ENCODE results near the gene KRT27.
A peak's percentile ranks its signal among the peaks of the same experiment; 100 is the strongest.
"Not testable (repeated sequence)": the region's sequence is repeated elsewhere in the genome, so short reads cannot be mapped to it uniquely, and the experiment has no call there.

KRT27 gene

GRCh38 chr17:40782450-40782849 lies at the start of gene KRT27:
TSS of gene KRT27 (minus strand) at chr17:40782550. CDS start at chr17:40782493, 57 bp downstream.
- no peak for DNase-seq (ENCODE audit: low read depth in 2 of 2)

- no peak for DNase-seq (ENCODE audit: low read depth in 2 of 2)
Measured at GRCh38 chr17:40830085-40830776, 47.9 kb upstream of the KRT27 start.

- DNase-seq (ENCODE audit: low read depth in 2 of 2), result no peak
Measured at GRCh38 chr17:40828454-40829044, 46.2 kb upstream of the KRT27 start.

- DNase-seq (ENCODE audit: low read depth in 2 of 2), result no peak
Measured at GRCh38 chr17:40827746-40828453, 45.5 kb upstream of the KRT27 start.

- no peak for DNase-seq (ENCODE audit: low read depth in 2 of 2)
Measured at GRCh38 chr17:40825599-40825998, 43.2 kb upstream of the KRT27 start.

- DNase-seq (ENCODE audit: low read depth in 2 of 2), result no peak
Measured at GRCh38 chr17:40824015-40824832, 41.9 kb upstream of the KRT27 start.

GRCh38 chr17:40822132-40822812 lies 39.9 kb upstream of the KRT27 start, which contains the start of gene KRT10:
TSS of gene KRT10 (minus strand) at chr17:40822614. CDS start at chr17:40822585, 29 bp downstream.
- DNase-seq (ENCODE audit: low read depth in 2 of 2), result no peak

GRCh38 chr17:40821536-40821935 lies 39.2 kb upstream of the KRT27 start:
- DNase-seq (ENCODE audit: low read depth in 2 of 2), result no peak

GRCh38 chr17:40820228-40820838 lies 38.0 kb upstream of the KRT27 start:
- no peak for DNase-seq (ENCODE audit: low read depth in 2 of 2)

- no peak for DNase-seq (ENCODE audit: low read depth in 2 of 2)
Measured at GRCh38 chr17:40819528-40820125, 37.3 kb upstream of the KRT27 start.

- DNase-seq (ENCODE audit: low read depth in 2 of 2), result peak; percentile 73 to 77
Measured at GRCh38 chr17:40818733-40819527, 36.6 kb upstream of the KRT27 start.

GRCh38 chr17:40818343-40818732 lies 36.0 kb upstream of the KRT27 start:
- DNase-seq (ENCODE audit: low read depth in 2 of 2), result no peak

GRCh38 chr17:40817103-40817682 lies 34.8 kb upstream of the KRT27 start:
- DNase-seq (ENCODE audit: low read depth in 2 of 2), result no peak

- no peak for DNase-seq (ENCODE audit: low read depth in 2 of 2)
Measured at GRCh38 chr17:40816569-40816968, 34.2 kb upstream of the KRT27 start.

GRCh38 chr17:40815381-40815780 lies 33.0 kb upstream of the KRT27 start:
- DNase-seq (ENCODE audit: low read depth in 2 of 2), result no peak

GRCh38 chr17:40814657-40815056 lies 32.3 kb upstream of the KRT27 start:
- DNase-seq (ENCODE audit: low read depth in 2 of 2), result not testable (repeated sequence)

- DNase-seq (ENCODE audit: low read depth in 2 of 2), result no peak
Measured at GRCh38 chr17:40813804-40814203, 31.5 kb upstream of the KRT27 start.

- no peak for DNase-seq (ENCODE audit: low read depth in 2 of 2)
Measured at GRCh38 chr17:40812639-40813038, 30.3 kb upstream of the KRT27 start.

GRCh38 chr17:40810494-40810893 lies 28.1 kb upstream of the KRT27 start:
- DNase-seq (ENCODE audit: low read depth in 2 of 2), result no peak

Data from stimulated activated CD4-positive, alpha-beta T cell treated with anti-CD3 and anti-CD28 coated beads, Interleukin-1b, Interleukin-23, amount 100 ng/mL, for 4 hours (primary cell).